Ectodermal cell (in vitro differentiated cells): ENCODE data around the gene APOA4.

ENCODE experiments used
- H3K27ac ChIP-seq: 2 replicates; pipeline ENCODE4 v1.7.0; 2013; ENCODE audit warnings: mild to moderate bottlenecking, low read depth, low read length; ENCODE audit not compliant: insufficient read depth, poor library complexity, severe bottlenecking
- H3K27me3 ChIP-seq: 2 replicates; pipeline ENCODE4 v1.7.0; 2013; ENCODE audit warnings: mild to moderate bottlenecking, low read length; ENCODE audit not compliant: insufficient read depth, control insufficient read depth, poor library complexity, severe bottlenecking
- H3K36me3 ChIP-seq: one replicate; pipeline ENCODE4 v1.7.0; 2013; ENCODE audit warnings: low read length; ENCODE audit not compliant: control insufficient read depth, insufficient read depth
- H3K4me1 ChIP-seq: one replicate; pipeline ENCODE4 v1.7.0; 2013; ENCODE audit warnings: low read length; ENCODE audit not compliant: control insufficient read depth, insufficient read depth
- H3K4me3 ChIP-seq: 2 replicates; pipeline ENCODE4 v1.7.0; 2013; ENCODE audit warnings: low read depth, low read length, control low read depth; ENCODE audit not compliant: insufficient read depth
- H3K9me3 ChIP-seq: 2 replicates; pipeline ENCODE4 v1.7.0; 2013; ENCODE audit warnings: mild to moderate bottlenecking, low read length, moderate library complexity; ENCODE audit not compliant: control insufficient read depth
- WGBS, 2 experiments: methylation state at CpG; one replicate each; pipeline ENCODE4 v1.1.7; 2013; ENCODE audit warnings: missing lambda C conversion rate in 2 of 2; 5-methylcytosine and 5-hydroxymethylcytosine counted together

APOA4 gene

GRCh38 chr11:116832350-116833290 is 9.5 kb upstream of the APOA4 start:
- H3K4me1 ChIP-seq = peaks cover 20% of the 10 kb centered on the region
- WGBS, 2 experiments = 84 to 87% methylated on average over 12 of the region's 13 CpGs

GRCh38 chr11:116831790-116832349 is 8.8 kb upstream of the APOA4 start:
- H3K27ac ChIP-seq = no peak overlapping the region

More at GRCh38 chr11:116832350-116833290, 9.5 kb upstream of the APOA4 start:
- H3K27me3 ChIP-seq = peaks cover 12% of the 10 kb centered on the region
- H3K4me3 ChIP-seq = no peak overlapping the region
- no peaks in the 10 kb centered on the region for H3K9me3 ChIP-seq
- H3K36me3 ChIP-seq = no peaks in the 10 kb centered on the region
- no peak overlapping the region for H3K27ac ChIP-seq

GRCh38 chr11:116830184-116830912 is 7.2 kb upstream of the APOA4 start:
- peaks cover 8% of the 10 kb centered on the region for H3K27me3 ChIP-seq

More at GRCh38 chr11:116831790-116832349, 8.8 kb upstream of the APOA4 start:
- H3K4me1 ChIP-seq = peaks cover 15% of the 10 kb centered on the region
- 92 to 94% methylated on average over 6 to 7 of the region's 7 CpGs for WGBS, 2 experiments
- no peak overlapping the region for H3K4me3 ChIP-seq
- H3K36me3 ChIP-seq = no peaks in the 10 kb centered on the region
- peaks cover 12% of the 10 kb centered on the region for H3K27me3 ChIP-seq
- no peaks in the 10 kb centered on the region for H3K9me3 ChIP-seq

DNA sequence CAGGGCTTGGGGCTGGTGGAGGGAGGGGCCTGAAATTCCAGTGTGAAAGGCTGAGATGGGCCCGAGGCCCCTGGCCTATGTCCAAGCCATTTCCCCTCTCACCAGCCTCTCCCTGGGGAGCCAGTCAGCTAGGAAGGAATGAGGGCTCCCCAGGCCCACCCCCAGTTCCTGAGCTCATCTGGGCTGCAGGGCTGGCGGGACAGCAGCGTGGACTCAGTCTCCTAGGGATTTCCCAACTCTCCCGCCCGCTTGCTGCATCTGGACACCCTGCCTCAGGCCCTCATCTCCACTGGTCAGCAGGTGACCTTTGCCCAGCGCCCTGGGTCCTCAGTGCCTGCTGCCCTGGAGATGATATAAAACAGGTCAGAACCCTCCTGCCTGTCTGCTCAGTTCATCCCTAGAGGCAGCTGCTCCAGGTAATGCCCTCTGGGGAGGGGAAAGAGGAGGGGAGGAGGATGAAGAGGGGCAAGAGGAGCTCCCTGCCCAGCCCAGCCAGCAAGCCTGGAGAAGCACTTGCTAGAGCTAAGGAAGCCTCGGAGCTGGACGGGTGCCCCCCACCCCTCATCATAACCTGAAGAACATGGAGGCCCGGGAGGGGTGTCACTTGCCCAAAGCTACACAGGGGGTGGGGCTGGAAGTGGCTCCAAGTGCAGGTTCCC is 6.5 kb upstream of the APOA4 start, which contains the start of gene APOC3:
Gene APOC3 (plus strand): TSS at position 383 of the 659 bp plus-strand sequence. CDS start 676 bp downstream, outside the sequence.
- 81 to 86% methylated on average over 9 of the region's 9 CpGs for WGBS, 2 experiments
- H3K4me1 ChIP-seq = peaks cover 13% of the 10 kb centered on the region
- no peak within 1 kb of the TSS for H3K27ac ChIP-seq
- no peak within 1 kb of the TSS for H3K4me3 ChIP-seq
- H3K9me3 ChIP-seq = no peaks in the 10 kb centered on the region
- H3K36me3 ChIP-seq = no peaks in the 10 kb centered on the region
- H3K27me3 ChIP-seq = peaks cover 1% of the 10 kb centered on the region

More at GRCh38 chr11:116830184-116830912, 7.2 kb upstream of the APOA4 start:
- no peaks in the 10 kb centered on the region for H3K36me3 ChIP-seq
- no peaks in the 10 kb centered on the region for H3K9me3 ChIP-seq
- H3K27ac ChIP-seq = no peak overlapping the region
- 94 to 95% methylated on average over 17 of the region's 17 CpGs for WGBS, 2 experiments
- peaks cover 13% of the 10 kb centered on the region for H3K4me1 ChIP-seq
- H3K4me3 ChIP-seq = no peak overlapping the region

DNA sequence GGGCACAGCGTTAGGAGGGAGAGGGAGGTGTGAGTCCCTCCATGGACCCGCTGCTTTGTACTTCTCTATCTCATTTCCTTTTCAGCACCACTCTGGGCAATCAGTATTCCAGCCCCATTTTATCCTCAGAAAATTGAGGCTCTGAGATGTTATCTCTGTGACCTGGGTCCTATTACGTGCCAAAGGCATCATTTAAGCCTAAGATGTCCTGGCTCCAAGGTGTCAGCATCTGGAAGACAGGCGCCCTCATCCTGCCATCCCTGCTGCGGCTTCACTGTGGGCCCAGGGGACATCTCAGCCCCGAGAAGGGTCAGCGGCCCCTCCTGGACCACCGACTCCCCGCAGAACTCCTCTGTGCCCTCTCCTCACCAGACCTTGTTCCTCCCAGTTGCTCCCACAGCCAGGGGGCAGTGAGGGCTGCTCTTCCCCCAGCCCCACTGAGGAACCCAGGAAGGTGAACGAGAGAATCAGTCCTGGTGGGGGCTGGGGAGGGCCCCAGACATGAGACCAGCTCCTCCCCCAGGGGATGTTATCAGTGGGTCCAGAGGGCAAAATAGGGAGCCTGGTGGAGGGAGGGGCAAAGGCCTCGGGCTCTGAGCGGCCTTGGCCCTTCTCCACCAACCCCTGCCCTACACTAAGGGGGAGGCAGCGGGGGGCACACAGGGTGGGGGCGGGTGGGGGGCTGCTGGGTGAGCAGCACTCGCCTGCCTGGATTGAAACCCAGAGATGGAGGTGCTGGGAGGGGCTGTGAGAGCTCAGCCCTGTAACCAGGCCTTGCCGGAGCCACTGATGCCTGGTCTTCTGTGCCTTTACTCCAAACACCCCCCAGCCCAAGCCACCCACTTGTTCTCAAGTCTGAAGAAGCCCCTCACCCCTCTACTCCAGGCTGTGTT is 5.8 kb upstream of the APOA4 start:
- no peak overlapping the region for H3K27ac ChIP-seq
- H3K36me3 ChIP-seq = no peaks in the 10 kb centered on the region
- no peak overlapping the region for H3K4me3 ChIP-seq
- H3K4me1 ChIP-seq = peaks cover 13% of the 10 kb centered on the region
- no peaks in the 10 kb centered on the region for H3K27me3 ChIP-seq
- H3K9me3 ChIP-seq = no peaks in the 10 kb centered on the region
- WGBS, 2 experiments = 74 to 80% methylated on average over 14 of the region's 16 CpGs

GRCh38 chr11:116827461-116827860 is 4.4 kb upstream of the APOA4 start:
- WGBS, 2 experiments = 95% methylated on average over 6 of the region's 6 CpGs

GRCh38 chr11:116826751-116827431 is 3.8 kb upstream of the APOA4 start:
- Histone ChIP-seq H3K27me3 (no peaks in the 10 kb centered on the region), H3K27ac (no peak overlapping the region), H3K4me3 (no peak overlapping the region), H3K36me3 (no peaks in the 10 kb centered on the region), H3K9me3 (no peaks in the 10 kb centered on the region), H3K4me1 (peaks cover 18% of the 10 kb centered on the region)
- 87 to 89% methylated on average over 9 of the region's 9 CpGs for WGBS, 2 experiments

More at GRCh38 chr11:116827461-116827860, 4.4 kb upstream of the APOA4 start:
- Histone ChIP-seq H3K9me3 (no peaks in the 10 kb centered on the region), H3K27me3 (no peaks in the 10 kb centered on the region), H3K36me3 (no peaks in the 10 kb centered on the region), H3K4me1 (peaks cover 18% of the 10 kb centered on the region), H3K4me3 (no peak overlapping the region), H3K27ac (no peak overlapping the region)

- Histone ChIP-seq H3K27ac (no peak overlapping the region), H3K9me3 (no peaks in the 10 kb centered on the region), H3K36me3 (no peaks in the 10 kb centered on the region), H3K4me1 (peaks cover 18% of the 10 kb centered on the region), H3K27me3 (no peaks in the 10 kb centered on the region), H3K4me3 (no peak overlapping the region)
- 86% methylated on average over 22 of the region's 22 CpGs for WGBS, 2 experiments
Measured at GRCh38 chr11:116825854-116826750, 3.0 kb upstream of the APOA4 start.
